ENCODE results near the gene EFCAB9.

Gene EFCAB9

DNA sequence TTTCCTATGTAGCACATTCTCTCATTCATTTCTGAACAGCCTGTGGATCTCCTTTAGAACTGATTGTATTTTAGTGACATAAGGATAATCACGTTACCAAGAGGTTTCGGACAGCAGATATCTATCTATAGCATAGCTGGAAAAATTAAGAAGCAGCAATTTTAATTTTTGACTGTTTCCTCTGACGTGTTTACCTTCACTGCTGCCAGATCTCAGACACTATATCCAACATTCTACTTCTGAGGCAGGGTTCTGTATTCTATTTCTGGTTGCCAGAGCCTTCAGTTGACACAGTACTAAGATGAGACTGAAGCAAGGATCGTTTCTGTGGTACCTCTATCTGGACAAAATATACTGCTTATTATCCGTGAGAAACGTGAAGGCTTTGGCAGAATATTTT is at the start of gene EFCAB9:
Gene EFCAB9 (plus strand): TSS at position 301 of the 400 bp plus-strand sequence. CDS start 1 bp downstream, at position 302.
- Histone ChIP-seq H3K27ac (no peak within 1 kb of the TSS), H3K4me3 (ENCODE audit: low read depth, low read length) (no peak within 1 kb of the TSS), H3K27me3 (ENCODE audit: insufficient read depth, low read depth, severe bottlenecking) (no peaks in the 10 kb centered on the region), H3K9me3 (ENCODE audit: severe bottlenecking) (no peaks in the 10 kb centered on the region), H3K36me3 (no peaks in the 10 kb centered on the region)
- DNase-seq, result no peak
- TF ChIP-seq, protein P1, sequence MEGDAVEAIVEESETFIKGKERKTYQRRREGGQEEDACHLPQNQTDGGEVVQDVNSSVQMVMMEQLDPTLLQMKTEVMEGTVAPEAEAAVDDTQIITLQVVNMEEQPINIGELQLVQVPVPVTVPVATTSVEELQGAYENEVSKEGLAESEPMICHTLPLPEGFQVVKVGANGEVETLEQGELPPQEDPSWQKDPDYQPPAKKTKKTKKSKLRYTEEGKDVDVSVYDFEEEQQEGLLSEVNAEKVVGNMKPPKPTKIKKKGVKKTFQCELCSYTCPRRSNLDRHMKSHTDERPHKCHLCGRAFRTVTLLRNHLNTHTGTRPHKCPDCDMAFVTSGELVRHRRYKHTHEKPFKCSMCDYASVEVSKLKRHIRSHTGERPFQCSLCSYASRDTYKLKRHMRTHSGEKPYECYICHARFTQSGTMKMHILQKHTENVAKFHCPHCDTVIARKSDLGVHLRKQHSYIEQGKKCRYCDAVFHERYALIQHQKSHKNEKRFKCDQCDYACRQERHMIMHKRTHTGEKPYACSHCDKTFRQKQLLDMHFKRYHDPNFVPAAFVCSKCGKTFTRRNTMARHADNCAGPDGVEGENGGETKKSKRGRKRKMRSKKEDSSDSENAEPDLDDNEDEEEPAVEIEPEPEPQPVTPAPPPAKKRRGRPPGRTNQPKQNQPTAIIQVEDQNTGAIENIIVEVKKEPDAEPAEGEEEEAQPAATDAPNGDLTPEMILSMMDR (IDR thresholded peaks at IDR 0.05; ENCODE audit: low read depth, low read length), result no peak

DNA sequence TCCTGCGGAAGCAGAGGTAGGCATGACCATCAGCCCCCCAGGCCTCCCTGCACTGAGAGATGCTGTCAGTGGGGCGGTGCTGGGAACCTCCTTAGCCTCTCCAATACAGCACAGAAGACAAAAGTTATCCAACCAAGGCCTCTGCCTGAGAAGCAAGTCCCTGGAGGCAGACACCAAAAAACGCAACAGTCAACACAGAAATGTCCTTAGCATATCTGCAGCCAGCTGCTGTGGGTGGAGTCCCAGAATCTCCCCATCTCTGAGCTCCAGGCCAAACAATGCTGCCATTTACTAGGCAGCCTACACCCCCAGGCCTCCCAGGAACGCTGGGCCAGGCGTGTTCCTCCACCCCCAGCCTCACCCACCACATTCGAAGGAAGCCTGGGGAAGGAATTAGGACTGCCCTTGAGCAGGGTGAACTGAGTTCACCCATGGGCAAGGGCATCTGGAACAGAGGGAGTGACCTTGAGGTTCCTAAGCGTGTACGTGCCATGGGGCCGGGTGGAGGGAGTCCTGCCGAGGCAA is 49.6 kb upstream of the EFCAB9 start:
- no peak for DNase-seq
- H3K36me3 ChIP-seq, result no peaks in the 10 kb centered on the region
- no peaks in the 10 kb centered on the region for H3K27me3 ChIP-seq (ENCODE audit: insufficient read depth, low read depth, severe bottlenecking)
- TF ChIP-seq, protein P1 (IDR thresholded peaks at IDR 0.05; ENCODE audit: low read depth, low read length), result no peak
- no peak overlapping the region for H3K27ac ChIP-seq
- H3K4me3 ChIP-seq (ENCODE audit: low read depth, low read length), result no peak overlapping the region
- H3K9me3 ChIP-seq (ENCODE audit: severe bottlenecking), result no peaks in the 10 kb centered on the region

DNA sequence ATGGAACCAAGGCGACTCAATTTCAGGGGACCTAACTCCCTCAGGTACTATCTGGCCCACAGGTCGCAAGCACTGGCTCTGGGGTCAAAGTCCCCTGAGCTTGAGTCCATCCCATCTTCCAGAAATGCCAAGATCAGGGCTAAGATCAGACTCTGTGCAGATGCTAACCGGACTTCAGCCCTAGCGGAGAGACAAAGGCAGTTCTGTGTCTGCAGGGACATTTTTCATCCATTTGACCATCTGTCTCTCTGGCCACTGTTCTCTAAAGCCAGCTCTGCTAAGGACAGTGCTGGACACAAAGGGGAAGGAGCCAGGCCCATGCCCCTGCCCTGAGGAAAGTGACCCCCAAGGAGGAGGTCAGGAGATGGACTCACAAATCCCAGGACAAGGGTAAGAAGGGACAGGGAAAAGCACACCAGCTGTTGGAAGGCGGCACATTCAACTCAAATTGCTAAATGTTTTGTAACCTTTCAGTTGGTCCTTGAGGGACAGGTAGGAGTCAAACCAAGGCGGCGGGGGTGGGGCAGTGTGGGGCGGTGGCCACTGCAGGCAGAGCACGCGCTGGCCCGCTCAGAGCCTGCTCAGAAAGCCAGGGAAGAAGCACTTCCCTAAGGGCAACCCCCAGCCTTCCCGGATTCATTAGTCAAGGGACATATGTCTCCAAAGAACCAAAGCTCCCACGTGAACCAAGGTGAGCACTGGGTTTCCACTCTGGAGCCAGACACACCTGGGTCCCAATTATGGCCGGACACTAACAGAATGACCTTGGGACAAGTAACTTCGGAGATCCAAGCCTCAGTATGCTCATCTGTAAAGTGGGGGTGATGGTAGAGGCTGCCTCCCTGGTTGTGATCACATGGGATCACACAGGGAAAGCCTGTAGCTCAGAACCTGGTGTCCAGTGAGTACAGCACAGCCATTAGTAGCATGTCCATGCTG is 48.8 kb upstream of the EFCAB9 start:
- Histone ChIP-seq H3K9me3 (ENCODE audit: severe bottlenecking) (no peaks in the 10 kb centered on the region), H3K27me3 (ENCODE audit: insufficient read depth, low read depth, severe bottlenecking) (no peaks in the 10 kb centered on the region), H3K27ac (no peak overlapping the region; the same call in 1 of the 2 replicates), H3K4me3 (ENCODE audit: low read depth, low read length) (no peak overlapping the region), H3K36me3 (no peaks in the 10 kb centered on the region)
- TF ChIP-seq, protein P1 (IDR thresholded peaks at IDR 0.05; ENCODE audit: low read depth, low read length), result no peak
- DNase-seq, result no peak

- H3K9me3 ChIP-seq (ENCODE audit: severe bottlenecking), result no peaks in the 10 kb centered on the region
- H3K4me3 ChIP-seq (ENCODE audit: low read depth, low read length), result no peak overlapping the region
- no peaks in the 10 kb centered on the region for H3K36me3 ChIP-seq
- H3K27me3 ChIP-seq (ENCODE audit: insufficient read depth, low read depth, severe bottlenecking), result no peaks in the 10 kb centered on the region
- no peak overlapping the region for H3K27ac ChIP-seq
- TF ChIP-seq, protein P1 (IDR thresholded peaks at IDR 0.05; ENCODE audit: low read depth, low read length), result no peak
- no peak for DNase-seq
These were observed 47.9 kb upstream of the EFCAB9 start for GRCh38 chr5:172145870-172146747.

- TF ChIP-seq, protein P1 (IDR thresholded peaks at IDR 0.05; ENCODE audit: low read depth, low read length), result no peak
- Histone ChIP-seq H3K9me3 (ENCODE audit: severe bottlenecking) (no peaks in the 10 kb centered on the region), H3K27me3 (ENCODE audit: insufficient read depth, low read depth, severe bottlenecking) (no peaks in the 10 kb centered on the region), H3K36me3 (no peaks in the 10 kb centered on the region), H3K4me3 (ENCODE audit: low read depth, low read length) (no peak overlapping the region), H3K27ac (no peak overlapping the region)
- DNase-seq, result no peak
These were observed 47.3 kb upstream of the EFCAB9 start for GRCh38 chr5:172146748-172147092.
